HG03565 (cell line): ENCODE results near the gene TLE4.

Experiments
- ATAC-seq: cut with Tn5 transposase; IDR thresholded peaks from one replicate; pipeline ENCODE4 v1.9.1; 2021; ENCODE audit warnings: mild to moderate bottlenecking, moderate library complexity; ENCODE audit not compliant: unreplicated experiment

The TLE4 gene

GRCh38 chr9:79765466-79765865 is 193.7 kb downstream of the TLE4 start:
- ATAC-seq = no peak

- ATAC-seq = no peak
Observed at GRCh38 chr9:79766091-79766490, 194.3 kb downstream of the TLE4 start.

- no peak for ATAC-seq
Observed at GRCh38 chr9:79768194-79768593, 196.4 kb downstream of the TLE4 start.

GRCh38 chr9:79769476-79770275 is 197.9 kb downstream of the TLE4 start:
- no peak for ATAC-seq

GRCh38 chr9:79774356-79774755 is 202.6 kb downstream of the TLE4 start:
- no peak for ATAC-seq
